RWPE2 (cell line): ENCODE measurements around the gene GNG12.
"Not testable (repeated sequence)": the region's sequence is repeated elsewhere in the genome, so short reads cannot be mapped to it uniquely, and the experiment has no call there.

Experiments
- ATAC-seq: fragments of 200-7000 bp; cut with Tn5 transposase; 3 replicates; pipeline ENCODE4 v1.9.1; 2021; ENCODE audit warnings: low read depth
- DNase-seq: peaks from one replicate; pipeline ENCODE4 v3.0.0-alpha.2; 2020; ENCODE audit warnings: low spot score
- H3K27ac ChIP-seq: fragments of 450-650 bp; 2 replicates; pipeline ENCODE4 v1.5.1; 2017; ENCODE audit warnings: mild to moderate bottlenecking; ENCODE audit not compliant: poor library complexity, severe bottlenecking
- H3K27me3 ChIP-seq: fragments of 250-450 bp; sonication (Bioruptor Pico); 2 replicates; pipeline ENCODE4 v1.5.1; 2021; ENCODE audit warnings: mild to moderate bottlenecking, moderate library complexity; ENCODE audit not compliant: insufficient read depth, poor library complexity, severe bottlenecking
- H3K36me3 ChIP-seq: fragments of 250-450 bp; sonication (Bioruptor Pico); 2 replicates; pipeline ENCODE4 v1.5.1; 2020; ENCODE audit warnings: low read depth, mild to moderate bottlenecking, moderate library complexity
- H3K4me1 ChIP-seq: fragments of 250-450 bp; sonication (Bioruptor Pico); 2 replicates; pipeline ENCODE4 v1.5.1; 2021; ENCODE audit warnings: mild to moderate bottlenecking, moderate library complexity; ENCODE audit not compliant: insufficient read depth, poor library complexity, severe bottlenecking
- H3K4me3 ChIP-seq: fragments of 250-450 bp; sonication (Bioruptor Pico); 2 replicates; pipeline ENCODE4 v1.5.1; 2021; ENCODE audit warnings: mild to moderate bottlenecking, moderate library complexity; ENCODE audit not compliant: severe bottlenecking
- H3K9me3 ChIP-seq: fragments of 250-450 bp; sonication (Bioruptor Pico); 2 replicates; pipeline ENCODE4 v1.5.1; 2021; ENCODE audit warnings: mild to moderate bottlenecking, moderate library complexity; ENCODE audit not compliant: severe bottlenecking
- TF ChIP-seq, protein P1 (sequence below): fragments of 450-650 bp; IDR thresholded peaks from one replicate; pipeline ENCODE4 v1.5.1; 2017; ENCODE audit warnings: mild to moderate bottlenecking, moderate library complexity; ENCODE audit not compliant: poor library complexity, severe bottlenecking

The GNG12 gene

DNA sequence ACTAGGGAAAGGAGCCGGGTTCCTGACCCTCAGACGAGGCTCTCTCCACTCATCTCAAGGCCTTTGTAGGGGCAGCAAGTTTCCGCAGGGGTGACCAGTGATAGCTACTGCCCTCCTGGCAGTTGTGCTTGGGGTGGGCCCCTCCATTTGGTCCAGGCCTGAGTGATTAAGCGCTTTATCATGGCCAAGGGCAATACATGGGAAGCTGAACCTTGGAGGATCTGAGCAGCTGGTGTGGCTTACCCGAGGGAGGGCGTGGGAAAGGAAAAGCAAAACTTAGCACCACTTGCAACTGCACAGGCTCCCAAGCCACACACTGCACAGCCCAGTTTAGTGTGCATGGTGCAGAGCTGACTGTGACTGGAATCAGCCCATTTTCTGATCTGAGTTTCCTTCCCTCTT, 100.5 kb downstream of the GNG12 start:
- Histone ChIP-seq H3K9me3 (no peaks in the 10 kb centered on the region), H3K4me1 (peaks cover 20% of the 10 kb centered on the region), H3K27me3 (no peaks in the 10 kb centered on the region), H3K36me3 (peaks cover 4% of the 10 kb centered on the region), H3K4me3 (no peak overlapping the region), H3K27ac (no peak overlapping the region)
- no peak for ATAC-seq
- TF ChIP-seq, protein P1, sequence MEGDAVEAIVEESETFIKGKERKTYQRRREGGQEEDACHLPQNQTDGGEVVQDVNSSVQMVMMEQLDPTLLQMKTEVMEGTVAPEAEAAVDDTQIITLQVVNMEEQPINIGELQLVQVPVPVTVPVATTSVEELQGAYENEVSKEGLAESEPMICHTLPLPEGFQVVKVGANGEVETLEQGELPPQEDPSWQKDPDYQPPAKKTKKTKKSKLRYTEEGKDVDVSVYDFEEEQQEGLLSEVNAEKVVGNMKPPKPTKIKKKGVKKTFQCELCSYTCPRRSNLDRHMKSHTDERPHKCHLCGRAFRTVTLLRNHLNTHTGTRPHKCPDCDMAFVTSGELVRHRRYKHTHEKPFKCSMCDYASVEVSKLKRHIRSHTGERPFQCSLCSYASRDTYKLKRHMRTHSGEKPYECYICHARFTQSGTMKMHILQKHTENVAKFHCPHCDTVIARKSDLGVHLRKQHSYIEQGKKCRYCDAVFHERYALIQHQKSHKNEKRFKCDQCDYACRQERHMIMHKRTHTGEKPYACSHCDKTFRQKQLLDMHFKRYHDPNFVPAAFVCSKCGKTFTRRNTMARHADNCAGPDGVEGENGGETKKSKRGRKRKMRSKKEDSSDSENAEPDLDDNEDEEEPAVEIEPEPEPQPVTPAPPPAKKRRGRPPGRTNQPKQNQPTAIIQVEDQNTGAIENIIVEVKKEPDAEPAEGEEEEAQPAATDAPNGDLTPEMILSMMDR = no peak
- DNase-seq = no peak

DNA sequence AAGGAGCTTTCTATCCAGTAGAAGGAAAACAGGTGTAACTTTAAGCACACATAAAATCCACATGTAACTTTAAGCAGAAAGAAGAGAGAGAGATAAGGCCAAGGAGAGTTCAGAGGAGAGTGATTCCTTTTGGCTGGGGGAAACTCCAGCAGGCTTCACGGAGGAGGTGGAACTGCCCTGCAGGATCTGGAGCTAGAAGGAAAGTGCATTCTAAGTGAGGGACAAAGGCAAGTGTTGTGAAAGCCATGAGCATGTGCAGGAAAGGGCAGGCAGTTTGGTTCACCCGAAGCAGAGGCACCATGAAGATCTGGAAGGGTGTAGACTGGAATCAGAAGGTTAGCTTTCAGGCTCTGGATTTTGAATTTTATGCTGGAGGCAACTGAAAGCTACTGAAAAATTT, 101.9 kb downstream of the GNG12 start:
- Histone ChIP-seq H3K27ac (no peak overlapping the region), H3K36me3 (peaks cover 4% of the 10 kb centered on the region), H3K4me1 (peaks cover 19% of the 10 kb centered on the region), H3K4me3 (no peak overlapping the region), H3K27me3 (no peaks in the 10 kb centered on the region), H3K9me3 (no peaks in the 10 kb centered on the region)
- TF ChIP-seq, protein P1 = no peak
- no peak for ATAC-seq
- DNase-seq = no peak

DNA sequence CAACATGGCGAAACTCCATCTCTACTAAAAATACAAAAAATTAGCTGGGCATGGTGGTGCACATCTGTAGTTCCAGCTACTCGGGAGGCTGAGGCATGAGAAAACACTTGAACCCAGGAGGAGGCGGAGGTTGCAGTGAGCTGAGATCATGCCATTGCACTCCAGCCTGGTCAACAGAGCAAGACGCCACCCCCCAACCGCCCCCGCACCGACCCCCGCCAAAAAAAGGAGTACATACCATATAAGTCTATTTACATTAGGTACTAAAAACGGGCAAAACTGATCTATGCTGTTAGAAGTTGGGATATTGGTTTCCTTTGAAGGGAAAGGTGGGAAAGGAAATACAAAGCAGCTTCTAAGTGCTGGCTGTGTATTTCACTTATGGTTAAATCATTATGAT, 103.0 kb downstream of the GNG12 start:
- not testable (repeated sequence) for H3K4me3 ChIP-seq, ATAC-seq, H3K27ac ChIP-seq, H3K9me3 ChIP-seq, DNase-seq, H3K36me3 ChIP-seq, H3K27me3 ChIP-seq
- H3K4me1 ChIP-seq = peaks cover 19% of the 10 kb centered on the region

DNA sequence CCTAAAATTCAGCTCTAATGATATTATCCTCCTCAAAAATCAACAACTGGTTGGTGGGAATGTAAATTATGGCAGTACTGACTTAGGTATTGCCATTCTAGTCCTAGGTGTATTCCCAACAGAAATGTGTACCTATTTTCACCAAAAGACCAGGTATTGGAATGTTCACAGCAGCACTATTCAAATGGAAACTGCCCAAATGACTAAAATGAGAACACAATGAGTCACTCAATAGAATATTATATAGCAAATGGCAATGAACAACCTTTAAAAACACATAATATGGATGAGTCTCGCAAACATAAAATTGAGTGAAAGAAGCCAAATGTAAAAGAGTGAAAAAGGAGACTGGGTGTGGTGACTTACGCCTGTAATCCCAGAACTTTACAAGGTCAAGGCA, 103.4 kb downstream of the GNG12 start:
- H3K4me3 ChIP-seq = no peak overlapping the region
- H3K27ac ChIP-seq = no peak overlapping the region
- ATAC-seq (no peak), DNase-seq (no peak)
- no peaks in the 10 kb centered on the region; the same call in 1 of the 2 replicates for H3K36me3 ChIP-seq
- no peaks in the 10 kb centered on the region for H3K27me3 ChIP-seq
- TF ChIP-seq, protein P1 = no peak
- peaks cover 22% of the 10 kb centered on the region for H3K4me1 ChIP-seq
- H3K9me3 ChIP-seq = no peaks in the 10 kb centered on the region

DNA sequence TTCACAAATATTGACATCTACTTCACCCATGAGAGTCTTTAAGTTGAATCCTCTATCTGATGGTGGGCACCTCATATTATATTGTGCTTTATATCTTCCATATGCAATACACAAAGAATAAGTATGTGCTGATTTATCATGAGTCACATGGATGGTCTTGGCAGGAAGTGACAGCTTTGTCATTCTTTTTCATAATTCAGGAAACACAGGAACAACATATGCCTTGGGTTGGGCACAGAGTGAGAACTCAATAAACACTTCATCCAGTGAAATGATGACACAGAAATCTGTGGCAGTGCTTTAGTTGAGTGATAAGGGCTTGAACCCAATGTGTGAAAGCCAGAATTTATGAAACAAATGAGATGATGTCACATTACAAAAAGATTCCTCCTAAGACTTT, 107.0 kb downstream of the GNG12 start:
- no peaks in the 10 kb centered on the region; the same call in 1 of the 2 replicates for H3K36me3 ChIP-seq
- no peaks in the 10 kb centered on the region for H3K9me3 ChIP-seq
- H3K4me3 ChIP-seq = no peak overlapping the region
- ATAC-seq (peak; percentile 32), DNase-seq (no peak)
- peaks cover 49% of the 10 kb centered on the region for H3K4me1 ChIP-seq
- no peaks in the 10 kb centered on the region for H3K27me3 ChIP-seq
- H3K27ac ChIP-seq = peak overlapping the region; percentile 88
- TF ChIP-seq, protein P1 = no peak
